ENCODE results near the gene ITGAD. TPM values are rescaled to one million over a fixed set of nuclear protein-coding genes. Genes with fewer than 3 reads are reported as not detected.

The ITGAD gene
- total and polyA plus RNA-seq, 4 donors, result 0.04 to 3.6 (median 2.1) TPM

DNA sequence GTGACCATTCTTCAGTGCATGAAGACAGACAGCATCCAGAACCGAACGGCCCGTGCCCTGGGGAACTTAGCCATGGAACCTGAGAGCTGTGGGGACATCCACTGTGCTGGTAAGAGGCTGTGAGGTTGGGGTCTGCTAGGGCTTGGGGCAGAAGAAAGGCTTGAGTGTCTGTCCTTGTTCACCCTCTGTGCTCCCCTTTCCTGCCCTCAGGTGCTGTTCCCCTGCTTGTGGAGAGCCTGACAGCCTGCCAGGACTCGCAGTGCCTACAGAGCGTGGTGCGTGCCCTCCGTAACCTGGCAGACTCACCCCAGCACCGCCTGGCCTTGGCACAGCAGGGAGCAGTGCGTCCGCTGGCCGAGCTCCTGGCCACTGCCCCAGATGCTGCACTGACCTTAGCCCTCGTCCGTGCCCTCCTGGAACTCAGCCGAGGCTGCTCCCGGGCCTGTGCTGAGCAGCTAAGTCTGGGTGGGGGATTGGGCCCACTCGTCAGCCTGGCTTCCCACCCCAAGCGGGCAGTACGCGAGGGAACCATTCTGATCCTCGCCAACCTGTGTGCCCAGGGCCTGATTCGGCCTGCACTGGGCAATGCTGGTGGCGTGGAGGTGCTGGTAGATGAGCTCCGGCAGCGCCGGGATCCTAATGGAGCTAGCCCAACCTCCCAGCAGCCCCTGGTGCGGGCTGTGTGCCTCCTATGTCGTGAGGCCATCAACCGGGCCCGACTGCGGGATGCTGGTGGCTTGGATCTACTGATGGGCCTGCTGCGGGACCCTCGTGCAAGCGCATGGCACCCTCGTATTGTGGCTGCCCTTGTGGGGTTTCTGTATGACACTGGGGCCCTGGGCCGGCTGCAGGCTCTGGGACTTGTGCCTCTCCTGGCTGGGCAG lies 69.0 kb downstream of the ITGAD start:
- Histone ChIP-seq H3K27me3 (ENCODE audit: control insufficient read depth in 4 of 4, insufficient read depth in 4 of 4, low read length in 3 of 4) (no peaks in the 10 kb centered on the region), H3K9ac (ENCODE audit: low read depth in 1 of 2, low read length in 2 of 2) (peak overlapping the region in 1 of 2 donors; percentile 35), H3K4me3 (ENCODE audit: low read depth in 1 of 3, low read length in 3 of 3) (peak overlapping the region; percentile 19 to 56 (median 31)), H3K9me3 (ENCODE audit: control insufficient read depth in 4 of 4, low read length in 3 of 4) (no peaks in the 10 kb centered on the region), H3K4me1 (ENCODE audit: control insufficient read depth in 4 of 4, insufficient read depth in 4 of 4, low read length in 3 of 4) (peaks cover 17 to 48% (median 35%) of the 10 kb centered on the region in 4 donors), H3K36me3 (ENCODE audit: control insufficient read depth in 4 of 4, insufficient read depth in 3 of 4, low read depth in 1 of 4, low read length in 3 of 4) (peaks cover 0 to 21% (median 3%) of the 10 kb centered on the region in 4 donors), H3K27ac (ENCODE audit: low read depth in 1 of 2, low read length in 2 of 2) (peak overlapping the region; percentile 56 to 61)
- TF ChIP-seq NR2F2 (IDR thresholded peaks at IDR 0.05), result peak; percentile 72
- peak; percentile 51 for TF ChIP-seq FOXA2 (IDR thresholded peaks at IDR 0.05)
- TF ChIP-seq, protein P1, sequence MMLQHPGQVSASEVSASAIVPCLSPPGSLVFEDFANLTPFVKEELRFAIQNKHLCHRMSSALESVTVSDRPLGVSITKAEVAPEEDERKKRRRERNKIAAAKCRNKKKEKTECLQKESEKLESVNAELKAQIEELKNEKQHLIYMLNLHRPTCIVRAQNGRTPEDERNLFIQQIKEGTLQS (IDR thresholded peaks at IDR 0.05), result no peak
- TF ChIP-seq JUND (IDR thresholded peaks at IDR 0.05), result peak in 1 of 2 donors; percentile 54
- peak in 1 of 2 donors; percentile 77 for TF ChIP-seq GABPA (IDR thresholded peaks at IDR 0.05 in 1 of 2, conservative IDR thresholded peaks at IDR 0.05 in 1 of 2)
- TF ChIP-seq, protein P2, sequence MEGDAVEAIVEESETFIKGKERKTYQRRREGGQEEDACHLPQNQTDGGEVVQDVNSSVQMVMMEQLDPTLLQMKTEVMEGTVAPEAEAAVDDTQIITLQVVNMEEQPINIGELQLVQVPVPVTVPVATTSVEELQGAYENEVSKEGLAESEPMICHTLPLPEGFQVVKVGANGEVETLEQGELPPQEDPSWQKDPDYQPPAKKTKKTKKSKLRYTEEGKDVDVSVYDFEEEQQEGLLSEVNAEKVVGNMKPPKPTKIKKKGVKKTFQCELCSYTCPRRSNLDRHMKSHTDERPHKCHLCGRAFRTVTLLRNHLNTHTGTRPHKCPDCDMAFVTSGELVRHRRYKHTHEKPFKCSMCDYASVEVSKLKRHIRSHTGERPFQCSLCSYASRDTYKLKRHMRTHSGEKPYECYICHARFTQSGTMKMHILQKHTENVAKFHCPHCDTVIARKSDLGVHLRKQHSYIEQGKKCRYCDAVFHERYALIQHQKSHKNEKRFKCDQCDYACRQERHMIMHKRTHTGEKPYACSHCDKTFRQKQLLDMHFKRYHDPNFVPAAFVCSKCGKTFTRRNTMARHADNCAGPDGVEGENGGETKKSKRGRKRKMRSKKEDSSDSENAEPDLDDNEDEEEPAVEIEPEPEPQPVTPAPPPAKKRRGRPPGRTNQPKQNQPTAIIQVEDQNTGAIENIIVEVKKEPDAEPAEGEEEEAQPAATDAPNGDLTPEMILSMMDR (IDR thresholded peaks at IDR 0.05; ENCODE audit: low read depth, low read length, missing input control), result no peak
- peak; percentile 88 to 95 for TF ChIP-seq HNF4A (conservative IDR thresholded peaks at IDR 0.05)
- TF ChIP-seq, protein P3, sequence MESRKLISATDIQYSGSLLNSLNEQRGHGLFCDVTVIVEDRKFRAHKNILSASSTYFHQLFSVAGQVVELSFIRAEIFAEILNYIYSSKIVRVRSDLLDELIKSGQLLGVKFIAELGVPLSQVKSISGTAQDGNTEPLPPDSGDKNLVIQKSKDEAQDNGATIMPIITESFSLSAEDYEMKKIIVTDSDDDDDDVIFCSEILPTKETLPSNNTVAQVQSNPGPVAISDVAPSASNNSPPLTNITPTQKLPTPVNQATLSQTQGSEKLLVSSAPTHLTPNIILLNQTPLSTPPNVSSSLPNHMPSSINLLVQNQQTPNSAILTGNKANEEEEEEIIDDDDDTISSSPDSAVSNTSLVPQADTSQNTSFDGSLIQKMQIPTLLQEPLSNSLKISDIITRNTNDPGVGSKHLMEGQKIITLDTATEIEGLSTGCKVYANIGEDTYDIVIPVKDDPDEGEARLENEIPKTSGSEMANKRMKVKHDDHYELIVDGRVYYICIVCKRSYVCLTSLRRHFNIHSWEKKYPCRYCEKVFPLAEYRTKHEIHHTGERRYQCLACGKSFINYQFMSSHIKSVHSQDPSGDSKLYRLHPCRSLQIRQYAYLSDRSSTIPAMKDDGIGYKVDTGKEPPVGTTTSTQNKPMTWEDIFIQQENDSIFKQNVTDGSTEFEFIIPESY (IDR thresholded peaks at IDR 0.05), result peak; percentile 48
- TF ChIP-seq, protein P4, sequence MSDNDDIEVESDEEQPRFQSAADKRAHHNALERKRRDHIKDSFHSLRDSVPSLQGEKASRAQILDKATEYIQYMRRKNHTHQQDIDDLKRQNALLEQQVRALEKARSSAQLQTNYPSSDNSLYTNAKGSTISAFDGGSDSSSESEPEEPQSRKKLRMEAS (IDR thresholded peaks at IDR 0.05), result peak; percentile 87
- TF ChIP-seq FOXA1 (IDR thresholded peaks at IDR 0.05), result peak; percentile 18
- TF ChIP-seq HNF4G (IDR thresholded peaks at IDR 0.05), result peak; percentile 60
- TF ChIP-seq RAD21 (IDR thresholded peaks at IDR 0.05), result peak; percentile 39 to 49
- TF ChIP-seq TAF1 (conservative IDR thresholded peaks at IDR 0.05), result no peak
- TF ChIP-seq RXRA (IDR thresholded peaks at IDR 0.05), result peak; percentile 95 to 97
- TF ChIP-seq SP1 (IDR thresholded peaks at IDR 0.05), result peak; percentile 96
- peak; percentile 67 for TF ChIP-seq YY1 (IDR thresholded peaks at IDR 0.05)
- TF ChIP-seq, protein P5, sequence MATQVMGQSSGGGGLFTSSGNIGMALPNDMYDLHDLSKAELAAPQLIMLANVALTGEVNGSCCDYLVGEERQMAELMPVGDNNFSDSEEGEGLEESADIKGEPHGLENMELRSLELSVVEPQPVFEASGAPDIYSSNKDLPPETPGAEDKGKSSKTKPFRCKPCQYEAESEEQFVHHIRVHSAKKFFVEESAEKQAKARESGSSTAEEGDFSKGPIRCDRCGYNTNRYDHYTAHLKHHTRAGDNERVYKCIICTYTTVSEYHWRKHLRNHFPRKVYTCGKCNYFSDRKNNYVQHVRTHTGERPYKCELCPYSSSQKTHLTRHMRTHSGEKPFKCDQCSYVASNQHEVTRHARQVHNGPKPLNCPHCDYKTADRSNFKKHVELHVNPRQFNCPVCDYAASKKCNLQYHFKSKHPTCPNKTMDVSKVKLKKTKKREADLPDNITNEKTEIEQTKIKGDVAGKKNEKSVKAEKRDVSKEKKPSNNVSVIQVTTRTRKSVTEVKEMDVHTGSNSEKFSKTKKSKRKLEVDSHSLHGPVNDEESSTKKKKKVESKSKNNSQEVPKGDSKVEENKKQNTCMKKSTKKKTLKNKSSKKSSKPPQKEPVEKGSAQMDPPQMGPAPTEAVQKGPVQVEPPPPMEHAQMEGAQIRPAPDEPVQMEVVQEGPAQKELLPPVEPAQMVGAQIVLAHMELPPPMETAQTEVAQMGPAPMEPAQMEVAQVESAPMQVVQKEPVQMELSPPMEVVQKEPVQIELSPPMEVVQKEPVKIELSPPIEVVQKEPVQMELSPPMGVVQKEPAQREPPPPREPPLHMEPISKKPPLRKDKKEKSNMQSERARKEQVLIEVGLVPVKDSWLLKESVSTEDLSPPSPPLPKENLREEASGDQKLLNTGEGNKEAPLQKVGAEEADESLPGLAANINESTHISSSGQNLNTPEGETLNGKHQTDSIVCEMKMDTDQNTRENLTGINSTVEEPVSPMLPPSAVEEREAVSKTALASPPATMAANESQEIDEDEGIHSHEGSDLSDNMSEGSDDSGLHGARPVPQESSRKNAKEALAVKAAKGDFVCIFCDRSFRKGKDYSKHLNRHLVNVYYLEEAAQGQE (IDR thresholded peaks at IDR 0.05), result peak; percentile 68
- peak in 1 of 2 donors; percentile 59 for TF ChIP-seq EGR1 (IDR thresholded peaks at IDR 0.05; ENCODE audit: low read depth in 2 of 2)
- WGBS, result 47% methylated on average over 35 of the region's 35 CpGs
- no peak for DNase-seq (ENCODE audit: low spot score)
